Posterior vena cava (tissue), 2 donors: ENCODE data around the gene HYAL1. TPM values are rescaled to one million over a fixed set of nuclear protein-coding genes. Genes with fewer than 3 reads are reported as not detected.
"Not testable (repeated sequence)": the region's sequence is repeated elsewhere in the genome, so short reads cannot be mapped to it uniquely, and the experiment has no call there.

Experiments
- DNase-seq: peaks from one replicate; pipeline ENCODE4 v3.0.0-alpha.2; 2020; ENCODE audit warnings: low spot score
- intact Hi-C, 2 donors: fragments of 100-400 bp; cut with DNase I; formaldehyde crosslinking; loops; one replicate each; pipeline versions ENCODE4 v1.14.1 to v1.14.2; 2022 to 2023
- total RNA-seq, 2 donors: library from RNA; stranded (reverse); fragmentation: NEBNext Ultra II Directional; extraction: Animal tissue kit (Norgen Biotek cat#: 25700); gene quantifications; one replicate each; pipeline ENCODE4 v1.2.1, GENCODE V29; 2021
- donor health status: DM: yes; HTN: yes; CAD: no.
- donor health status: DM: yes; HTN: yes; CAD: no.

Gene HYAL1
- total RNA-seq, 2 donors from 2014 or later, result 10.6 to 11.7 TPM

- DNase-seq, result no peak
- intact Hi-C loops, result loop anchor here in 1 of 2 donors (5.0 kb wide), 2 partner anchors 87 to 1012 kb away; partner anchors contain the start of gene GNAT1
Observed at GRCh38 chr3:50279255-50280016, 23.9 kb downstream of the HYAL1 start.

DNA sequence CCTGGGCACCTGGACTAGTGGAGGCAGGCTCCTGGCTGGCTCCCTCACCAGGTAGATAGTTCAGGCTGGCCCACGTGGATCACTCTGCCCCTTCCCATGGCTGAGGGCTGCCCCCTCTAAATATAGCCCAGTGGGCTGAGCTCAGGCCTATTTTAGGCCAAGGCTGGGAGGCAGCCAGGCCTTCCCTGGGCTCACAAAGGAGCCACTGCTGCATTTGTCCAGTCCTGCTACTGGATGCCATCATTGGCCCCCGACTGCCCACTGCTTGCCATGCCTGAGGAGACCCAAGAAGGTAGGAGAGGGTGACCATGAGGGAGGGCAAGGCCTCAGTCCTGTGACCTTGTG is 24.5 kb downstream of the HYAL1 start, which contains the start of gene LSMEM2:
Gene LSMEM2, plus strand, starts transcription at position 208 of the 345 bp plus-strand sequence. Its CDS starts 27 bp downstream, at position 235.
- intact Hi-C loops, result loop anchor here in 1 of 2 donors (5.0 kb wide), 2 partner anchors 87 to 1012 kb away; partner anchors contain the start of gene GNAT1
- DNase-seq, result no peak

GRCh38 chr3:50278123-50278879 is 25.1 kb downstream of the HYAL1 start:
- DNase-seq, result no peak
- intact Hi-C loops, result loop anchor here in 1 of 2 donors (5.0 kb wide), 2 partner anchors 86 to 1011 kb away; partner anchors contain the start of gene GNAT1

- no peak for DNase-seq
- intact Hi-C loops, result loop anchor here in 1 of 2 donors (5.0 kb wide), 2 partner anchors 84 to 1009 kb away; partner anchors contain the start of gene GNAT1
Observed at GRCh38 chr3:50276762-50277101, 26.6 kb downstream of the HYAL1 start.

DNA sequence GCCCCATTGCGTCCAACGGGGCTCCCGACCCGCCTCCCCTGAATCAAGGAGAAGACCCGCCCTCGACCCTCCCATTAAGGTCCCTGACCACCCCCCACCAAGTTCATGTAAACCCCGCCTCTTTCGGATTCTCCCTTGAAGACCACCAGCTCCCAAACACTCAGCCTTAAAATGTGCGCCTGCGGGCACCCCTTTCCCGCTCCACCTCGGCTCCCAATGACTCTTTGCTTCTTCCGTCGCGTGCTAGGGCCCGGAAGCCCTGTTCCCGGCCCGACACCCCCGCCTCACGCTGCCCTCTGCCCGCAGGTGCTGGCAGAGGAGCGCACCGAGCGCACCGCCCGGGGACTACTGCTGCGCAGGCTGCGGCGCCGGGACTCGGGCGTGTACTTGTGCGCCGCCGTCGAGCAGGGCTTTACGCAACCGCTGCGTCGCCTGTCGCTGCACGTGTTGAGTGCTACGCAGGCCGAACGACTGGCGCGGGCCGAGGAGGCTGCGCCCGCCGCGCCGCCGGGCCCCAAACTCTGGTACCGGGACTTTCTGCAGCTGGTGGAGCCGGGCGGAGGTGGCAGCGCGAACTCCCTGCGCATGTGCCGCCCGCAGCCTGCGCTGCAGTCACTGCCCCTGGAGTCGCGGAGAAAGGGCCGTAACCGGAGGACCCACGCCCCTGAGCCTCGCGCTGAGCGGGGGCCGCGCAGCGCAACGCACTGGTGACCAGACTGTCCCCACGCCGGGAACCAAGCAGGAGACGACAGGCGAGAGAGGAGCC is 27.2 kb downstream of the HYAL1 start:
- intact Hi-C loops, result loop anchor here in 1 of 2 donors (5.0 kb wide), 2 partner anchors 84 to 1009 kb away; partner anchors contain the start of gene GNAT1
- DNase-seq, result no peak

DNA sequence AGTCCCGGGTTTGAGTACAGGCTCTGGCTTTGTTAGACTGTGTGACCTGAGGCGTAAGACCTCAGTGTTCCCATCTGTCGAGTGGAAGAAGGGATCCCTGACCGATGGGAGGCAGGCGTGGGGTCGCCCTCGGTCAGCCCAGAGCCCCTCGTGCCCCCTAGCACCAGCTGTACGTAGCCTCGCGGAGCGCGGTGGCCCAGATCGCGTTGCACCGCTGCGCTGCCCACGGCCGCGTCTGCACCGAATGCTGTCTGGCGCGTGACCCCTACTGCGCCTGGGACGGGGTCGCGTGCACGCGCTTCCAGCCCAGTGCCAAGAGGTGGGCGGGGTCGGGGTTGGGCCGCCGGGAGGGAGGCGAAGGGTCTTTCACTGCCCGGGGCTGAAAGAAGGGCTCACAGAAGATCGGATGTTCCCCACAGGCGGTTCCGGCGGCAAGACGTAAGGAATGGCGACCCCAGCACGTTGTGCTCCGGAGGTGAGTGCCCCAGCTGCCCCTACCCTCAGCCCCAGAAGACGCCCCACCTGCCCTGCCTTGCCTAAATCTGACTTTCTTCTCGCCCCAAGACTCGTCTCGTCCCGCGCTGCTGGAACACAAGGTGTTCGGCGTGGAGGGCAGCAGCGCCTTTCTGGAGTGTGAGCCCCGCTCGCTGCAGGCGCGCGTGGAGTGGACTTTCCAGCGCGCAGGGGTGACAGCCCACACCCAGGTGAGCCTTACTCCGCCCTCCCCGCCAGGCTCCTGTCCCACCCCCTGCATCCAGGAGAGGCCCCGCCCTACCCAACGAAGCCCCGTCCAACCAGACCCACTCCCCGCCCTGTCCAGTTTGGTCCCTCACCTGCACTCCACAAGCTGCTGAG is 28.0 kb downstream of the HYAL1 start:
- DNase-seq, result no peak
- intact Hi-C loops, result loop anchor here in 1 of 2 donors (5.0 kb wide), 2 partner anchors 83 to 1008 kb away; partner anchors contain the start of gene GNAT1

GRCh38 chr3:50274371-50275104 is 28.8 kb downstream of the HYAL1 start:
- intact Hi-C loops, result loop anchor here (5.0 kb wide), 4 partner anchors 47 to 1537 kb away; partner anchors contain the start of gene GNAT1 (in 1 of the 2)
- DNase-seq, result no peak

DNA sequence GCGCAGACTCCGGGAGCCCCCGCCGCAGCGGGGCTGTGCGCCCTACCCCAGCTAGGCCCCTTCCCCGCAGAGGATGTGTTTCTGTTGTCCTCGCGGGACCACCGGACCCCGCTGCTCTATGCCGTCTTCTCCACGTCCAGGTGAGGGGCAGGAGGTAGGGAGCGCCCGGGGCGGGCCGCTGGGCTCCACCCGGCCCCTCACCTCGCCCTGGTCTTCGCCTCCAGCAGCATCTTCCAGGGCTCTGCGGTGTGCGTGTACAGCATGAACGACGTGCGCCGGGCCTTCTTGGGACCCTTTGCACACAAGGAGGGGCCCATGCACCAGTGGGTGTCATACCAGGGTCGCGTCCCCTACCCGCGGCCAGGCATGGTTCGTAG is 29.7 kb downstream of the HYAL1 start:
- intact Hi-C loops, result loop anchor here (2.0 to 5.0 kb wide), 3 partner anchors 46 to 1536 kb away; no protein-coding TSS in a partner anchor
- DNase-seq, result no peak

GRCh38 chr3:50272911-50273688 is 30.3 kb downstream of the HYAL1 start:
- DNase-seq, result peak; percentile 96

GRCh38 chr3:50272538-50272910 is 30.9 kb downstream of the HYAL1 start:
- DNase-seq, result not testable (repeated sequence)
- intact Hi-C loops, result loop anchor here (2.0 to 5.0 kb wide), 3 partner anchors 45 to 1535 kb away; no protein-coding TSS in a partner anchor

More at GRCh38 chr3:50272911-50273688, 30.3 kb downstream of the HYAL1 start:
- intact Hi-C loops, result loop anchor here (2.0 to 5.0 kb wide), 3 partner anchors 46 to 1536 kb away; no protein-coding TSS in a partner anchor

DNA sequence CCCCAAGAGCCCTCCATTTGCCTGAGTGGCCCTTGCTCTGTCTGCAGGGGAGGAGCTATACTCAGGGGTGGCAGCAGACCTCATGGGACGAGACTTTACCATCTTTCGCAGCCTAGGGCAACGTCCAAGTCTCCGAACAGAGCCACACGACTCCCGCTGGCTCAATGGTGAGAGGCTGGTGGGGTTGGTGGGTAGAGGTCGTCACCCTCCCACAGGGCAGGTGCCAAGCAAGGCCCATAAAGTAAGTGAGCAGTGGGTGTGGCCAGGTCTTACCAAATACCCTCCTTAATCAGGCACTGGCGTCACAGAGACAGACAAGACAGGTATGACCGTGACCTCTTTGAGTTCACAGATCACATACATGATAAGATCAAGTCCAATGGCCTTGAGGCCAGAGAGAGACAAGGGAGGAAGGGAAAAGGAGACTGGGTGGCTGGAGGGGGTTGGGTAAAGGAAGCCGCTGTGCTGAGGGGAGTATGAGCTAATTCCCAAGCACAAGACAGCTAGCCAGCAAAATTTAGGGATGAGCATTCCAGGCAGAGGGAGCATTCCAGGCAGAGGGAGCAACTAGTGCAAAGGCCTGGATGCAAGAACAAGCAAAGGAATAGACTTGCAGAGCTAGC is 31.9 kb downstream of the HYAL1 start:
- intact Hi-C loops, result loop anchor here (2.0 to 5.0 kb wide), 3 partner anchors 44 to 1534 kb away; no protein-coding TSS in a partner anchor
- DNase-seq, result no peak

DNA sequence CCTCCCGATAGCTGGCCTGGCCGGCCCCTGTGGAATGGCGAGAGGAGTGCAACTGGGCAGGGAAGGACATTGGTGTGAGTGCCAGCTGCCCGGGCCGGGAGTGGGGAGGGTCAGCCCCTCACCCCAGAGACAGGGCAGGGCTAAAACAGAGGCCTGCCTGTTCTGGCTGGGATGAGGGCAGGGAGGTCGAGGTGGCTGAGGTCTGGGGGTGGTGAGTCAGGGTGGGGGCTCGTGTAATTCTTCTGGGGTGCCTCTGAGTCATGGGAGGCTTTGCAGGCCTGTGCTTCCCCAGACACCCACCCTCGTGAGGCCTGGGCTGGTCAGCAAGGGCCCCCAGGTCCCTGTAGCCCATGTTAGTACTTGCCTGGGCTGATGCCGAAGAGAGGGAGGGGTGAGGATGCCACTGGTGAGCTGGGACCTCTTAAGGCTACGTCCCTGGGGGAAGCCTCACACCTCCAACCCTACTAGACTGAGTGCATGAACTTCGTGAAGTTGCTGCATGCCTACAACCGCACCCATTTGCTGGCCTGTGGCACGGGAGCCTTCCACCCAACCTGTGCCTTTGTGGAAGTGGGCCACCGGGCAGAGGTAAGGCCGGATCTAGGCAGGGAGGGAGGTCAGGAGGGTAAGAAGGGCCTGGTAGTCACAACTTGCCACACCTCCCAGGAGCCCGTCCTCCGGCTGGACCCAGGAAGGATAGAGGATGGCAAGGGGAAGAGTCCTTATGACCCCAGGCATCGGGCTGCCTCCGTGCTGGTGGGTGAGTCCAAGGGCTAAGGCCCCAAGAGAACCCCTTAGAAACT is 32.8 kb downstream of the HYAL1 start:
- intact Hi-C loops, result loop anchor here (2.0 to 5.0 kb wide), 3 partner anchors 43 to 1533 kb away; no protein-coding TSS in a partner anchor
- DNase-seq, result no peak

GRCh38 chr3:50269977-50270413 is 33.4 kb downstream of the HYAL1 start:
- DNase-seq, result peak; percentile 74

GRCh38 chr3:50269460-50269859 is 33.9 kb downstream of the HYAL1 start:
- intact Hi-C loops, result no loop called here
- DNase-seq, result no peak

More at GRCh38 chr3:50269977-50270413, 33.4 kb downstream of the HYAL1 start:
- intact Hi-C loops, result loop anchor here (2.0 to 5.0 kb wide), 3 partner anchors 43 to 1533 kb away; no protein-coding TSS in a partner anchor
